Lower leg skin (tissue), 3 donors: ENCODE results near the gene PEX14.

Experiments used
- CTCF ChIP-seq, 3 donors: fragments of 450-650 bp; IDR thresholded peaks; one replicate each; pipeline ENCODE4 v1.5.1; 2016; ENCODE audit warnings: antibody characterized with exemption in 3 of 3, mild to moderate bottlenecking in 3 of 3, moderate library complexity in 2 of 3
- POLR2A ChIP-seq, 2 donors: fragments of 450-650 bp; IDR thresholded peaks; one replicate each; pipeline ENCODE4 v1.6.1; 2016 to 2017; ENCODE audit warnings: antibody characterized with exemption in 2 of 2, mild to moderate bottlenecking in 1 of 2, moderate library complexity in 1 of 2

GRCh38 chr1:10472220-10473144 is 2.3 kb upstream of the PEX14 start, which contains the start of gene DFFA:
- TF ChIP-seq POLR2A (IDR thresholded peaks at IDR 0.05) (no peak), CTCF (IDR thresholded peaks at IDR 0.05) (no peak)
